Body of pancreas (tissue), 4 donors: Measurements from ENCODE around the gene PLXNB2.

ENCODE experiments used
- CTCF ChIP-seq, 7 experiments: fragments of 450-650 bp in 4 of 7; fragments of 200-600 bp in 3 of 7; sonication (generic) in 3 of 7; IDR thresholded peaks; one replicate each; pipeline ENCODE4 v1.5.1; 2016 to 2019; ENCODE audit warnings: antibody characterized with exemption in 7 of 7
- POLR2A ChIP-seq, 3 donors: fragments of 450-650 bp; IDR thresholded peaks; one replicate each; pipeline ENCODE4 v1.6.1; 2016; ENCODE audit warnings: antibody characterized with exemption in 3 of 3, mild to moderate bottlenecking in 2 of 3

GRCh38 chr22:50305923-50306566, 1.4 kb downstream of the PLXNB2 start:
- TF ChIP-seq CTCF (IDR thresholded peaks at IDR 0.05) (no peak), POLR2A (IDR thresholded peaks at IDR 0.05) (peak; percentile 14 to 72 (median 72))
